ENCODE results near the gene RADX. TPM values are rescaled to one million over a fixed set of nuclear protein-coding genes. Genes with fewer than 3 reads are reported as not detected.

The RADX gene
- total and polyA plus RNA-seq, 3 donors from 2014 or later: 6.2 to 9.4 (median 7.4) TPM

- no peak overlapping the region for H3K4me3 ChIP-seq
Observed at GRCh38 chrX:106585478-106585877, 26.3 kb upstream of the RADX start.

DNA sequence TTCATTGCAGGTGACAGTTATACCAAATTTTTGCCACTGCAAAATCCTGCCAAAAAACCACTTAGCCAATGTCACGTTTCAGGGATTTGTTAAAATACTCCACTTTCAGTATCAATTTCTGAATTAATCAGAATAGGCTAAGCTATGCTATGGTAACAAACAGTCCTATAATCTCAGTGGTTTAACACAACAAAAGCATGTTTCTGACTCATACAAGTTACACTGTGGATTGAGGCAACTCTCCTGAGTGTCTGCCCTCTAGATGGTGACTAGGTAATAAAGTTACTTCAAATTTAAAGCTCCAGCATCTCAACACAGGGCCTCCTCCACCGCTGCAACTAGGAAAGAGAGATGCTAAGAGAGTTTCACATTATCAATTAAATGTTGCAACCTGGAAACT is 23.0 kb upstream of the RADX start:
- H3K9me3 ChIP-seq: no peaks in the 10 kb centered on the region
- no peaks in the 10 kb centered on the region for H3K36me3 ChIP-seq (ENCODE audit: low read depth, missing control alignments)
- DNase-seq: no peak
- no peak overlapping the region for H3K27ac ChIP-seq
- H3K4me1 ChIP-seq: no peaks in the 10 kb centered on the region
- no peak overlapping the region for H3K4me3 ChIP-seq
- WGBS, 2 donors: 84 to 90% methylated on average over 1 to 2 of the region's 2 CpGs
- intact Hi-C loops (cut with DNase I; ENCODE audit: low total_unique reads): no loop called here
- TF ChIP-seq CTCF (IDR thresholded peaks at IDR 0.05) (no peak), POLR2A (IDR thresholded peaks at IDR 0.05) (no peak)
- H3K27me3 ChIP-seq: no peaks in the 10 kb centered on the region

More at GRCh38 chrX:106585478-106585877, 26.3 kb upstream of the RADX start:
- Histone ChIP-seq H3K36me3 (ENCODE audit: low read depth, missing control alignments) (no peaks in the 10 kb centered on the region), H3K4me1 (no peaks in the 10 kb centered on the region), H3K27ac (no peak overlapping the region), H3K27me3 (no peaks in the 10 kb centered on the region), H3K9me3 (no peaks in the 10 kb centered on the region)
- 56 to 59% methylated on average over 2 of the region's 2 CpGs for WGBS, 2 donors
- DNase-seq: no peak
- intact Hi-C loops (cut with DNase I; ENCODE audit: low total_unique reads): no loop called here
- TF ChIP-seq POLR2A (IDR thresholded peaks at IDR 0.05) (no peak), CTCF (IDR thresholded peaks at IDR 0.05) (no peak)

DNA sequence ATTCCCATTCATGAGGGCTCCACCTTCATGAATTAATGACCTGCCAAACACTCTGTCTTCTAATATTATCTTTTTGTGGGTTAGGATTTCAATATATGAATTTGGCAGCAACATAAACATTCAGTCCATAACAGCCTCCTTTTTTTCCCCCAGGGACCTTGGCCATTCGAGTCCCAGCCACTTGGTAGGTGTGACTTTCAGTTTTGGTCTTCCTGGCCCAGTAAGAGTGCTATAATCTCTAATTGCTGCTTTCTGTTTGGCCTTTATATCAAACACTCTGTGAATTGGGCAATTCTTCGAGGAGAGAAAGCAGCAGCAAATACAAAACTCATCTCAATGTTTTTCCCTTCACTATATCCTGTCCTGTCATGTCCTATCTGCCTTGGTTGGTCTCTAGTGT is 12.4 kb upstream of the RADX start:
- no peak overlapping the region for H3K4me3 ChIP-seq
- no peaks in the 10 kb centered on the region for H3K4me1 ChIP-seq
- H3K27me3 ChIP-seq: no peaks in the 10 kb centered on the region
- 69 to 81% methylated on average over 2 of the region's 2 CpGs for WGBS, 2 donors
- TF ChIP-seq POLR2A (IDR thresholded peaks at IDR 0.05) (no peak), CTCF (IDR thresholded peaks at IDR 0.05) (no peak)
- intact Hi-C loops (cut with DNase I; ENCODE audit: low total_unique reads): no loop called here
- DNase-seq: no peak
- no peaks in the 10 kb centered on the region for H3K36me3 ChIP-seq (ENCODE audit: low read depth, missing control alignments)
- no peak overlapping the region for H3K27ac ChIP-seq
- no peaks in the 10 kb centered on the region for H3K9me3 ChIP-seq

DNA sequence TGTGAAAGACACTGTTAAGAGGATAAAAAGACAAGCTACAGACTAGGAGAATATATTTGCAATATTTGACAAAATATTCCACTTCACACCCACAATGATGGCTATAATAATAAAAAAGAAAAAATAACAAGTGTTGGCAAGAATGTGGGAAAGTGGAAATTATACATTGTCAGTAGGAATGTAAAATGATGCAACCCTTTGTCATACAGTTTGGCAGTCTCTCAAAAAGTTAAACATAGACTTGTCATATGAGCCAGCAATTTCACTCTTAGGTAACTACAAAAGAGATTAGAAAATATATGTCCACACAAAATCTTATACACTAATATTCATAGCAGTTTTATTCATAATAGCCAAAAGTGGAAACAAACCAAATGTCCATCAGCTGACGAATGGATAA is 5.2 kb upstream of the RADX start:
- 94 to 100% methylated on average over 1 of the region's 1 CpG for WGBS, 2 donors
- H3K4me1 ChIP-seq: no peaks in the 10 kb centered on the region
- no peak for DNase-seq
- no peak for TF ChIP-seq CTCF (IDR thresholded peaks at IDR 0.05)
- no peak for TF ChIP-seq POLR2A (IDR thresholded peaks at IDR 0.05)
- no peaks in the 10 kb centered on the region for H3K9me3 ChIP-seq
- H3K36me3 ChIP-seq (ENCODE audit: low read depth, missing control alignments): no peaks in the 10 kb centered on the region
- no peaks in the 10 kb centered on the region for H3K27me3 ChIP-seq
- intact Hi-C loops (cut with DNase I; ENCODE audit: low total_unique reads): no loop called here
- H3K27ac ChIP-seq: no peak overlapping the region
- H3K4me3 ChIP-seq: no peak overlapping the region

DNA sequence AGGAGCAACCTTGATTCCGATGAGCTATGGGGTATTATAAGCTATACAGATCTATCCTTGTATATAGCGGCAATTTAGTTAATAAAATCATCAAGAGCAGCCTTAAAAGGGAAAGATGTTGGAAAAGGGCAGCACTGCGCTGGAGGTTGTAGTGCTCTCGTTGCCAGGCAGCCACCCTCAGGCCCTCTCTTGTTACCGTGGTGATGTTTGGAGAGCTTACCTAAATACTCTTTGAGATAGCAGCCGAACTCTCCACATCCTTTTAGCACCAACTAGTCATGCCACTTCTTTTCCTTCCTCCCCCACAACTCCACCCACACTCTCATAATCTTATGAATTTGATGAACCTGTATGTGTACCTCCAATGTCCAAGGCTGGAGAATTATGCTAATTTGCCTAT is 3.8 kb upstream of the RADX start:
- 56 to 64% methylated on average over 6 of the region's 6 CpGs for WGBS, 2 donors
- TF ChIP-seq CTCF (IDR thresholded peaks at IDR 0.05) (no peak), POLR2A (IDR thresholded peaks at IDR 0.05) (no peak)
- intact Hi-C loops (cut with DNase I; ENCODE audit: low total_unique reads): no loop called here
- Histone ChIP-seq H3K4me1 (no peaks in the 10 kb centered on the region), H3K4me3 (no peak overlapping the region), H3K36me3 (ENCODE audit: low read depth, missing control alignments) (no peaks in the 10 kb centered on the region), H3K9me3 (no peaks in the 10 kb centered on the region), H3K27me3 (no peaks in the 10 kb centered on the region), H3K27ac (no peak overlapping the region)
- no peak for DNase-seq
